Uterus (tissue), 4 donors: ENCODE results near the gene CCDC200. TPM values are rescaled to one million over a fixed set of nuclear protein-coding genes. Genes with fewer than 3 reads are reported as not detected.
"Not testable (repeated sequence)": the region's sequence is repeated elsewhere in the genome, so short reads cannot be mapped to it uniquely, and the experiment has no call there.

Source experiments
- DNase-seq, 2 donors: peaks; one replicate each; pipeline ENCODE4 v3.0.0-alpha.2; 2019 to 2020
- H3K27ac ChIP-seq, 2 donors: fragments of 200-600 bp; sonication (generic); 1 replicate in 1 of 2; 2 replicates in 1 of 2; pipeline ENCODE4 v1.5.1; 2016 to 2018
- H3K27me3 ChIP-seq, 2 donors: fragments of 200-600 bp; sonication (generic); one replicate each; pipeline ENCODE4 v1.5.1; 2018 to 2019; ENCODE audit warnings: control low read depth in 1 of 2
- H3K36me3 ChIP-seq, 2 donors: fragments of 200-600 bp; sonication (generic); one replicate each; pipeline ENCODE4 v1.5.1; 2019; ENCODE audit warnings: control low read depth in 1 of 2
- H3K4me1 ChIP-seq, 2 donors: fragments of 200-600 bp; sonication (generic); one replicate each; pipeline ENCODE4 v1.5.1; 2018 to 2019; ENCODE audit warnings: control low read depth in 1 of 2
- H3K4me3 ChIP-seq, 2 donors: fragments of 200-600 bp; sonication (generic); 1 replicate in 1 of 2; 2 replicates in 1 of 2; pipeline ENCODE4 v1.5.1; 2018 to 2019; ENCODE audit warnings: mild to moderate bottlenecking in 1 of 2
- H3K9me3 ChIP-seq, 2 donors: fragments of 200-600 bp; sonication (generic); one replicate each; pipeline ENCODE4 v1.5.1; 2019; ENCODE audit warnings: control low read depth in 1 of 2
- intact Hi-C: fragments of 100-400 bp; cut with DNase I; formaldehyde crosslinking; loops from one replicate; pipeline ENCODE4 v1.15.1; 2023; ENCODE audit warnings: low total_unique reads
- total RNA-seq, 4 donors: library from RNA; depleted of rRNA in 3 of 4; stranded (reverse); fragments of >200 nt in 3 of 4; gene quantifications; one replicate each; pipeline versions ENCODE4 v1.1.0 to v1.2.4, GENCODE V29; 2014 to 2023
- donor health status: DM: yes; HTN: yes; CAD: no.

Gene CCDC200
- total RNA-seq: not detected

DNA sequence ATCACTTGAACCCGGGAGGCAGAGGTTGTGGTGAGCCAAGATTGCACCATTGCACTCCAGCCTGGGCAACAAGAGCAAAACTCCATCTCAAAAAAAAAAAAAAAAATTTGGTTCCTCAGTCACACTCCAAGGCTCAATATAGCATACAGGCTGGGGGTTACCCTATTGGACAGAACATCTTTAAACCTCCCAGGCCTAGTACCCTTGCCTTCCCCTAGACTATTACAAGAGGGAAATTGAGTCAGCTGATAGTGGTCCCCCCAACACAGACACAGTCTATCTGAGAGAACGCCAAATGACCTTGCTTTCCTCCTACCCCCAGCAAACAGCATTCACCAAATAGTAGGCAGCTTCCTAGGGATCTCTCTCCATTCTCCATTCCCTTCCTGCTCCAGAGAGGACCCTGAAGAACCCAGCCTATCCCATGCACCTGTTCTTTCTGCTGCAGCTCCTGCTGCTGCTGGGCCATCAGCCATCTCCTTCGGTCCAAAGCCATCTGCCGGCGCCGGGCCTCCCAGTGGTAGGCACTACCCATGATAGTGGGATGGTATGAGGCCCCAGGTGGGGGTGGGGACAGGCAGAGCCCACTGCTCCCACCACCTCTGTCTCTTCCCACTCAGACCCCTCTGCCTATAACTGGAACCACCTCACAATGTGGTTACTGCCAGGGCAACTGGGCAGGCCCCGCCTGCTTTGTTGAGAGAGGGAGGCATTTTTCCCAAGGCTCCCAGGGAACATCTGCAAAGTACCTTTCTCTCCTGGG, at the start of gene CCDC200:
Gene CCDC200, minus strand, starts transcription at position 604 of the 763 bp plus-strand sequence. Its CDS starts 69 bp downstream, at position 535.
- H3K27ac ChIP-seq, H3K27me3 ChIP-seq, H3K4me1 ChIP-seq, DNase-seq, H3K9me3 ChIP-seq, H3K4me3 ChIP-seq, intact Hi-C loops, H3K36me3 ChIP-seq: not testable (repeated sequence)

DNA sequence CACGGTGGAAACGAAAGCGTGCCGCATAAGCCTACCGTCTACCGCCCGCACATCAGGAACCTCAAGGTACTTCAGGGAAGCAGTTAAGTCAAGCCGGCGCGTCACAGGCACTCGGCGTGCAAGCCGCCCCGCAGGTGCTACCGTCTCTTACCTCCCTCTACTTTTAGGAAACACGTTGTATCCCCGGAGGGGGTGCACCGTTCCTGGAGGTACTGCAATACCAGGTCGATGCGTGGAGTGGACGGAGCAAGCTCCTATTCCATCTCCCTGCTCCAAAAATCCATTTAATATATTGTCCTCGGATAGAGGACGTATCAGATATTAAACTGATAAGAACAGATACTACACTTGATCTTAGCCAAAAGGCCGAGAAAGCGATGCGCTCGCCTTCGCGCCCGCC, 44.5 kb upstream of the CCDC200 start:
- H3K27ac ChIP-seq, H3K27me3 ChIP-seq, H3K36me3 ChIP-seq, H3K4me1 ChIP-seq, H3K9me3 ChIP-seq, intact Hi-C loops, DNase-seq, H3K4me3 ChIP-seq: not testable (repeated sequence)

DNA sequence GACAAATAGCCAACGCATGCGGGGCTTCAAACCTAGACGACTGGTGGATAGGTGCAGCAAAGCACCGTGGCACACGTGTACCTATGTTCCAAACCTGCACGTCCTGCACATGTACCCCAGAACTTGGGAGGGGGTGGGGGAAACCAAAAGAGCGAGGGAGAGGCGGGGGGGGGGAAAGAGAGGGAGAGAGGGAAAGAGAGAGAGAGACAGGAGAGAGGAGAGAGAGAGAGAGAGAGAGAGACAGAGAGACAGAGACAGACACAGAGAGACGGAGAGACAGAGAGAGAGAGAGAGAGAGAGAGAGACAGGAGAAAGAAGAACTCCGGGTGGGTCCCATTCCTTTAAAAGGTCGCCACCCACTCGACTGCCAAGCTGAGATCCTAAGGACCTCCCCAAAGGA, 44.1 kb upstream of the CCDC200 start:
- intact Hi-C loops: not testable (repeated sequence)

DNA sequence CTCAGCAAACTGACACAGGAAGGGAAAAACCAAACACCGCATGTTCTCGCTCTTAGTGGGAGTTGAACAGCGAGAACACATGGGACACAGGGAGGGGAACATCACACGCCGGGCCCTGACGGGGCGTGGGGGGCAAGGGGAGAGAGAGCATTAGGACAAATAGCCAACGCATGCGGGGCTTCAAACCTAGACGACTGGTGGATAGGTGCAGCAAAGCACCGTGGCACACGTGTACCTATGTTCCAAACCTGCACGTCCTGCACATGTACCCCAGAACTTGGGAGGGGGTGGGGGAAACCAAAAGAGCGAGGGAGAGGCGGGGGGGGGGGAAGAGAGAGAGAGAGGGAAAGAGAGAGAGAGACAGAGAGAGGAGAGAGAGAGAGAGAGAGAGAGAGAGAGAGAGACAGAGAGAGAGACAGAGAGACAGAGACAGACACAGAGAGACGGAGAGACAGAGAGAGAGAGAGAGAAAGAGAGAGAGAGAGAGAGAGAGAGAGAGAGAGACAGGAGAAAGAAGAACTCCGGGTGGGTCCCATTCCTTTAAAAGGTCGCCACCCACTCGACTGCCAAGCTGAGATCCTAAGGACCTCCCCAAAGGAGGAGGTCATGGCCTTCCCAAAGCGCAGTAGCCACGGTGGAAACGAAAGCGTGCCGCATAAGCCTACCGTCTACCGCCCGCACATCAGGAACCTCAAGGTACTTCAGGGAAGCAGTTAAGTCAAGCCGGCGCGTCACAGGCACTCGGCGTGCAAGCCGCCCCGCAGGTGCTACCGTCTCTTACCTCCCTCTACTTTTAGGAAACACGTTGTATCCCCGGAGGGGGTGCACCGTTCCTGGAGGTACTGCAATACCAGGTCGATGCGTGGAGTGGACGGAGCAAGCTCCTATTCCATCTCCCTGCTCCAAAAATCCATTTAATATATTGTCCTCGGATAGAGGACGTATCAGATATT, 42.4 kb upstream of the CCDC200 start:
- H3K9me3 ChIP-seq, H3K36me3 ChIP-seq, intact Hi-C loops: not testable (repeated sequence)

More for the DNA sequence above, 44.1 kb upstream of the CCDC200 start:
- H3K9me3 ChIP-seq, H3K36me3 ChIP-seq, H3K4me3 ChIP-seq, H3K27ac ChIP-seq, H3K27me3 ChIP-seq, H3K4me1 ChIP-seq: not testable (repeated sequence)
- DNase-seq: peak in 1 of 2 donors; percentile 3

DNA sequence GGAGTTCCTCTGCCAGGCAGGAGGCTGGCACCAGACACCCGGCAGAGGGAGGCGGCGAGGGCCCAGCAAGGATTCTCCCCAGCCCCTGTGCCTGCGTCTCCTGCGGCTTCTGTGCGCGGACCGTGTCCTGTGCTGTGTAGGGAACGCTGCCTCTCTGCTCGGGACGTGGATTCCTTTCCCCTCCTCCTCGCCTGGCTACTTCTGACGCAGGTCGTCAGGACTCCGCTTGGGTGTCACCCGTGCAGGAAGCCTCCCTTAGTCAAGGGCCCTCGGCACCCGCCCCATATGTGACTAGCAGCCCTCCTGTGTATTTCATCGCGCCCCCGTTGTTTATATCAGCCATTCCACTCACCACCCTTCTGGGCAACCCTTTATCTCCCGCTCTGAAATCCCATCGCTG, 18.0 kb upstream of the CCDC200 start:
- peak overlapping the region; percentile 44 to 74 for H3K27ac ChIP-seq
- DNase-seq, H3K36me3 ChIP-seq: not testable (repeated sequence)

More for the DNA sequence above, 42.4 kb upstream of the CCDC200 start:
- not testable (repeated sequence) for H3K4me1 ChIP-seq, H3K27me3 ChIP-seq, H3K27ac ChIP-seq, H3K4me3 ChIP-seq, DNase-seq

DNA sequence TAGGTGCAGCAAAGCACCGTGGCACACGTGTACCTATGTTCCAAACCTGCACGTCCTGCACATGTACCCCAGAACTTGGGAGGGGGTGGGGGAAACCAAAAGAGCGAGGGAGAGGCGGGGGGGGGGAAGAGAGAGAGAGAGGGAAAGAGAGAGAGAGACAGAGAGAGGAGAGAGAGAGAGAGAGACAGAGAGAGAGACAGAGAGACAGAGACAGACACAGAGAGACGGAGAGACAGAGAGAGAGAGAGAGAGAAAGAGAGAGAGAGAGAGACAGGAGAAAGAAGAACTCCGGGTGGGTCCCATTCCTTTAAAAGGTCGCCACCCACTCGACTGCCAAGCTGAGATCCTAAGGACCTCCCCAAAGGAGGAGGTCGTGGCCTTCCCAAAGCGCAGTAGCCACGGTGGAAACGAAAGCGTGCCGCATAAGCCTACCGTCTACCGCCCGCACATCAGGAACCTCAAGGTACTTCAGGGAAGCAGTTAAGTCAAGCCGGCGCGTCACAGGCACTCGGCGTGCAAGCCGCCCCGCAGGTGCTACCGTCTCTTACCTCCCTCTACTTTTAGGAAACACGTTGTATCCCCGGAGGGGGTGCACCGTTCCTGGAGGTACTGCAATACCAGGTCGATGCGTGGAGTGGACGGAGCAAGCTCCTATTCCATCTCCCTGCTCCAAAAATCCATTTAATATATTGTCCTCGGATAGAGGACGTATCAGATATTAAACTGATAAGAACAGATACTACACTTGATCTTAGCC, 12.4 kb upstream of the CCDC200 start:
- intact Hi-C loops, H3K27me3 ChIP-seq, H3K9me3 ChIP-seq, H3K4me1 ChIP-seq, H3K27ac ChIP-seq, H3K36me3 ChIP-seq, DNase-seq, H3K4me3 ChIP-seq: not testable (repeated sequence)

More for the DNA sequence above, 18.0 kb upstream of the CCDC200 start:
- intact Hi-C loops, H3K27me3 ChIP-seq, H3K4me1 ChIP-seq, H3K9me3 ChIP-seq: not testable (repeated sequence)
- peak overlapping the region in 1 of 2 donors; percentile 26 for H3K4me3 ChIP-seq

DNA sequence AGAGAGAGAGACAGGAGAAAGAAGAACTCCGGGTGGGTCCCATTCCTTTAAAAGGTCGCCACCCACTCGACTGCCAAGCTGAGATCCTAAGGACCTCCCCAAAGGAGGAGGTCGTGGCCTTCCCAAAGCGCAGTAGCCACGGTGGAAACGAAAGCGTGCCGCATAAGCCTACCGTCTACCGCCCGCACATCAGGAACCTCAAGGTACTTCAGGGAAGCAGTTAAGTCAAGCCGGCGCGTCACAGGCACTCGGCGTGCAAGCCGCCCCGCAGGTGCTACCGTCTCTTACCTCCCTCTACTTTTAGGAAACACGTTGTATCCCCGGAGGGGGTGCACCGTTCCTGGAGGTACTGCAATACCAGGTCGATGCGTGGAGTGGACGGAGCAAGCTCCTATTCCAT, 11.2 kb upstream of the CCDC200 start:
- H3K9me3 ChIP-seq, H3K4me3 ChIP-seq, DNase-seq, H3K36me3 ChIP-seq, H3K27ac ChIP-seq, intact Hi-C loops, H3K27me3 ChIP-seq, H3K4me1 ChIP-seq: not testable (repeated sequence)

DNA sequence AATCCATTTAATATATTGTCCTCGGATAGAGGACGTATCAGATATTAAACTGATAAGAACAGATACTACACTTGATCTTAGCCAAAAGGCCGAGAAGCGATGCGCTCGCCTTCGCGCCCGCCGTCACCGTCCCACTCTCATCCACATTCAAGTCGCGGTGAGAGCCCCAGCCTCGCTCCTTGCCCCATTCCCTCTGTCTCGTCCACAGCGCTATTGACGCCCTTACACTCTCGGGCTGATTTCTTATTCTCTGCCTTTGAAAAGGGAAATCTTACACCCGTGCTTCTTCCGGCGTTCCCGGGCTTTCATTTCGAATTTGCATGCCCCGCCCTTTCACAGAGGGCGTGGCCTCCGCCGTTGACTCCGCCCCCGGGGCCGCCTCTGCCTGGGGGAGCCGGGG, 5.5 kb upstream of the CCDC200 start, which contains the start of gene RNU2-1:
Gene RNU2-1, minus strand, starts transcription at position 101 of the 400 bp plus-strand sequence.
- H3K36me3 ChIP-seq, H3K27ac ChIP-seq, H3K27me3 ChIP-seq, H3K4me3 ChIP-seq, DNase-seq, H3K9me3 ChIP-seq, H3K4me1 ChIP-seq, intact Hi-C loops: not testable (repeated sequence)

DNA sequence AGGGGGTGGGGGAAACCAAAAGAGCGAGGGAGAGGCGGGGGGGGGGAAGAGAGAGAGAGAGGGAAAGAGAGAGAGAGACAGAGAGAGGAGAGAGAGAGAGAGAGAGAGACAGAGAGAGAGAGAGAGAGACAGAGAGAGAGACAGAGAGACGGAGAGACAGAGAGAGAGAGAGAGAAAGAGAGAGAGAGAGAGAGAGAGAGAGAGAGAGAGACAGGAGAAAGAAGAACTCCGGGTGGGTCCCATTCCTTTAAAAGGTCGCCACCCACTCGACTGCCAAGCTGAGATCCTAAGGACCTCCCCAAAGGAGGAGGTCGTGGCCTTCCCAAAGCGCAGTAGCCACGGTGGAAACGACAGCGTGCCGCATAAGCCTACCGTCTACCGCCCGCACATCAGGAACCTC, 4.8 kb upstream of the CCDC200 start:
- H3K4me1 ChIP-seq, intact Hi-C loops, H3K27me3 ChIP-seq, H3K27ac ChIP-seq, H3K36me3 ChIP-seq, H3K9me3 ChIP-seq, H3K4me3 ChIP-seq, DNase-seq: not testable (repeated sequence)

DNA sequence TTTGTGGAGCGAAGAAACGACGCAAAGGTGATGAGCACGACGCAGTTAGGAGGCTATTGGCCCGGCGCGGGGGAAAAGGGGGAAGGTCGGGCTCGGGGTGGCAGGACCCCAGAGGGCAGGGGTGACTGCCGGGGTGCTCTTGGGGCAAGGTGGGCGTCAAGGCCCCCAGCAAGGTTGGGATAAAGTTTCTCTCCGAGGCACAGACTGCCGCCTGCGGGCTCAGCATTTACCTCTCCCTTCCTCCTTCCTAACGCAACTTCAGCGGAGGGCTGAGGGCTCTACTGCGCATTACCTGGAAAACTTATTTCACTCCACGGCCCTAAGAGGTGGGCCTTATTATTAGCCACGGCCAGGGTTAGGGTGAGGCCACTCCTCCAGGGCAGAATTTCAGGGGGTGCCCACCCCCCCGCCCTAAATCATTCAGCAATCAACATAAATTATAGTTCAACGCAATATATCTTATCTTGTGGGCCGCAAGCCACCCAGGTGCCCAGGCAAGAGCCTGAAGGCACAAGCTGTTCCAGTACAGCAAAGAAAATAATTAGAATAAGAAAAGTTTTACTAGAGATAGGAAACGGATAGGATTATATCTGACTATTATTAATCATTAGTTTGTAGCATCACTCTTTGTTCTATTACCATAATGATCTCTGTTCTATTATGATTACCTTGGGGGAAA, 3.7 kb upstream of the CCDC200 start:
- H3K4me3 ChIP-seq: peak overlapping the region in 1 of 2 donors; percentile 3
- H3K36me3 ChIP-seq, intact Hi-C loops, H3K27me3 ChIP-seq, H3K4me1 ChIP-seq, H3K9me3 ChIP-seq: not testable (repeated sequence)
- DNase-seq: peak; percentile 73 to 74
- peak overlapping the region; percentile 0 to 57 for H3K27ac ChIP-seq

DNA sequence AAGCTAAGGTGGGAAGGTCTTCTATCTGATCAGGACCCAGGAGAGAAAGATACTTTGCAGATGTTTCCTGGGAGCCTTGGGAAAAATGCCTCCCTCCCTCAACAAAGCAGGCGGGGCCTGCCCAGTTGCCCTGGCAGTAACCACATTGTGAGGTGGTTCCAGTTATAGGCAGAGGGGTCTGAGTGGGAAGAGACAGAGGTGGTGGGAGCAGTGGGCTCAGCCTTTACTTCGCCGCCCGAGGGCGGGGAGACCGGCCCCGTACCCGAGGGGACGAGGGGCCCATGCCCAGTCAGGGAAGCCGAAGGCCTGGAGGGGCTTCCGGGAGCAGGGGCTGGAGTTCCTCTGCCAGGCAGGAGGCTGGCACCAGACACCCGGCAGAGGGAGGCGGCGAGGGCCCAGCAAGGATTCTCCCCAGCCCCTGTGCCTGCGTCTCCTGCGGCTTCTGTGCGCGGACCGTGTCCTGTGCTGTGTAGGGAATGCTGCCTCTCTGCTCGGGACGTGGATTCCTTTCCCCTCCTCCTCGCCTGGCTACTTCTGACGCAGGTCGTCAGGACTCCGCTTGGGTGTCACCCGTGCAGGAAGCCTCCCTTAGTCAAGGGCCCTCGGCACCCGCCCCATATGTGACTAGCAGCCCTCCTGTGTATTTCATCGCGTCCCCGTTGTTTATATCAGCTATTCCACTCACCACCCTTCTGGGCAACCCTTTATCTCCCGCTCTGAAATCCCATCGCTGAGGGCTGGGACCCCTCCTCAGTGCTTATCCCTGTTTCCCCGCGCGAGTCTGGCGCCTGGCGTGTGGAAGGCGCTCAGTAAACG, 3.0 kb upstream of the CCDC200 start:
- H3K27ac ChIP-seq: peak overlapping the region; percentile 0 to 57
- intact Hi-C loops, H3K4me1 ChIP-seq, H3K9me3 ChIP-seq, H3K27me3 ChIP-seq, H3K36me3 ChIP-seq: not testable (repeated sequence)
- peak overlapping the region in 1 of 2 donors; percentile 3 for H3K4me3 ChIP-seq
- DNase-seq: peak in 1 of 2 donors; percentile 34
